ENCODE results near the gene FOXL3. TPM values are rescaled to one million over a fixed set of nuclear protein-coding genes. Genes with fewer than 3 reads are reported as not detected.

The FOXL3 gene
- total RNA-seq, 1 donor, result not detected

DNA sequence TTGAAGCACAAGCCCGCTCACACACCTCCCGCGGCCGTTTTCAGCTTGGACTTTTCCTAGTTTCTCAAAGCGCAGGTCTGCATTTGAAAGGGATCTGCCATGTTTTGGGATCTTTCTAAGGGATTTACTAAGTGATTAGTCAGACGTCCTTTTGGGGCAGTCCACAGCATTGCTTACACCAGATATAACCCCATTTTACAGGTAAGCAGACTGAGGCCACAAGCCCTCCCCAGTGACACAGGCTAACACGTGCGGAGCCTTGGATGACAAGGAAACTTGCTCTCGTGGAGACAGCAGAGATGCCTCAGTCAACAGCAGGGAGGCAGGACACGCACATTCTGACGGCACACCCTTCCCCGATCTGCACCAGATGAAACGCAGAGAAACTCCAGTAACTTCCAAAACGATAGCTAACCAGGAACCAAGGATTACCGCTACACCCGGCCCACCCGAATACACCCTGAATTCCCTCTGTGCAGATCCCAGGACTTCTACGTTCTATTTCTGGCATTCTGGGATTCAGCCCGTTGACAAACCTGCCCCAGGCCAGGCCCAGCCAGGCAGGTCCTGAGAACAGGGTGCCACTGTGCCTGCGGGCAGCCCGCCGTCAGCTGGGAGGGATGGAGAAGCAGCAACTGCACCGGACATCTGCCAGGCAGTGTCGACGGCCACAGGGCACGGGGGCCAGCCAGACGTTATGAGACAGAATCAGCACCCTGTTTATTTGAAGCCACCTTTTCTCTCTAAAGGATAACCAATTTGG lies 27.9 kb downstream of the FOXL3 start:
- no peak overlapping the region for H3K4me3 ChIP-seq (ENCODE audit: low read depth, low read length)
- TF ChIP-seq, protein P1, sequence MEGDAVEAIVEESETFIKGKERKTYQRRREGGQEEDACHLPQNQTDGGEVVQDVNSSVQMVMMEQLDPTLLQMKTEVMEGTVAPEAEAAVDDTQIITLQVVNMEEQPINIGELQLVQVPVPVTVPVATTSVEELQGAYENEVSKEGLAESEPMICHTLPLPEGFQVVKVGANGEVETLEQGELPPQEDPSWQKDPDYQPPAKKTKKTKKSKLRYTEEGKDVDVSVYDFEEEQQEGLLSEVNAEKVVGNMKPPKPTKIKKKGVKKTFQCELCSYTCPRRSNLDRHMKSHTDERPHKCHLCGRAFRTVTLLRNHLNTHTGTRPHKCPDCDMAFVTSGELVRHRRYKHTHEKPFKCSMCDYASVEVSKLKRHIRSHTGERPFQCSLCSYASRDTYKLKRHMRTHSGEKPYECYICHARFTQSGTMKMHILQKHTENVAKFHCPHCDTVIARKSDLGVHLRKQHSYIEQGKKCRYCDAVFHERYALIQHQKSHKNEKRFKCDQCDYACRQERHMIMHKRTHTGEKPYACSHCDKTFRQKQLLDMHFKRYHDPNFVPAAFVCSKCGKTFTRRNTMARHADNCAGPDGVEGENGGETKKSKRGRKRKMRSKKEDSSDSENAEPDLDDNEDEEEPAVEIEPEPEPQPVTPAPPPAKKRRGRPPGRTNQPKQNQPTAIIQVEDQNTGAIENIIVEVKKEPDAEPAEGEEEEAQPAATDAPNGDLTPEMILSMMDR (IDR thresholded peaks at IDR 0.05; ENCODE audit: insufficient read depth, low read length), result no peak
- DNase-seq (ENCODE audit: low read depth), result no peak

DNA sequence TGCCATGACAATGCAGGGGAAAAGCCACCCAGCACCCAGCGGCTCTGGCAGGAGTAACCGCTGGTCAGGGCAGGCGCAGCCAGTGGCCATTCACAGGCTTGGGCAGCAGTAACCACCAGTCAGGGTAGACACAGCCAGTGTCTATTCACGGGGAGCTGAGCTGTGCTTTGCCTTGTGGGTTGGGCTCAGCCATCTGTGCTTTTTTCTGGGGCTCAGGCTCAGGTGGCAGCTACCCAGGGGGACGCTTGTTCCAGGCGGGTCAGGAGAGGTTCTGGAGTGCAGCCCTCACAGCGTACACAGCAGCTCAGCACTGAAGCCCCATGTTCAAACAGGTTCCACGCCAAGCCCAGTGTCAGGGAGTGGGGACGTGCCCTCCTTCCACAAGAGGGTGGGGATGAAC lies 28.5 kb downstream of the FOXL3 start:
- TF ChIP-seq, protein P1 (IDR thresholded peaks at IDR 0.05; ENCODE audit: insufficient read depth, low read length), result no peak
- no peak for DNase-seq (ENCODE audit: low read depth)
- no peak overlapping the region for H3K4me3 ChIP-seq (ENCODE audit: low read depth, low read length)

DNA sequence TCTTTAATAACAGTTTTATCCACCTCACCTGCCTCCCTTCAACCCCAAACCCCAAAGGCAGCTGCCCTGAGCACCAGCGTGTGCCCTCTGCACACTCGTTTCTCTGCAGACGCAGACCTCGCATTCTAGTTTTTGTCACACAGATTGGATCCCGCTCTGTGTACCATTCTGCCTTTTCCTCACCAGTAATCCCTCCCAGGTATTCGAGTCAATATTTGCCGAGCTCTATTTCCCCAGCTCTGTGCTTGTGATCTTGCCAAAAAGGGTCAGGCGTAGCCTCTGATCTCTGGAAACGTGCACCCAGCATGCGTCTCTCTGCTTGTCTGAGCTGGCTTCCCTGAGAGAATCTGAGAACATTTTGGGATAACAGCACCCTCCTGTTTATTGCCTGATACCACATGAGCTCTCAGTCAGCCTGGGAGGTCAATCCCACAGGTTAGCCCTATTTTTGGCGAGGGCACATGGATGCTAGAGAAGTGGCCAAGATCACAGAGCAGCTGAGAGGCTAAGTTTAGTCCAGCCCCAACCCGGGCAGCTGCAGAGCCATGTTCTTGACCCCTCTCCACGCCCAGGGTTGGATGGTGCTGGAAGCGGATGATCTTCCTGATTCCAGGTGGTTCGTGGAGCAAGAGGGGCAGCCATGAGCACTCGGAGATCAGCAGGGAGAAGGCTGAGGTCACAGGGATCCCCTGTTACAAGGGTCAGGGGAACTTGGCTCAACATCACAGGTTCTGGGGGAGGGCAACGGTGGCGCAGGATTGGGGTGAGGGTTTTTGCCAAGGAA lies 29.1 kb downstream of the FOXL3 start:
- no peak for DNase-seq (ENCODE audit: low read depth)
- TF ChIP-seq, protein P1 (IDR thresholded peaks at IDR 0.05; ENCODE audit: insufficient read depth, low read length), result no peak
- no peak overlapping the region for H3K4me3 ChIP-seq (ENCODE audit: low read depth, low read length)

DNA sequence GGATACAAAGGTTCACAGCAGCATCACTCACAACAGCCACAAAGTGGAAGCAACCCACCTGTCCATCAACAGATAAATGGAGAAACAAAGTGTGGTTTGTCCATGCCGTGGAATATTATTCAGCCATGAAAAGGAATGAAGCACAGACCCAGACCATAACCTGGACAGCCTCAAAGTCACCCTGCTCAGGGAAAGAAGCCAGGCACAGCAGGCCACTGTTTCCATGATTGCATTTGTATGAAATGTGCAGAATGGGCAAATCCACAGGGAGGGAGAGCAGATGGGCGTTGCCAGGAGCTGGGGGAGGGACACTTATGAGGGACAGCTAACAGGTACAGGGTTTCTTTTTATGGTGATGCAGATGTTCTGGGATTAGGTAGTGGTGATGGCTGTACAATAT lies 30.3 kb downstream of the FOXL3 start:
- TF ChIP-seq, protein P1 (IDR thresholded peaks at IDR 0.05; ENCODE audit: insufficient read depth, low read length), result no peak
- no peak overlapping the region for H3K4me3 ChIP-seq (ENCODE audit: low read depth, low read length)
- no peak for DNase-seq (ENCODE audit: low read depth)

DNA sequence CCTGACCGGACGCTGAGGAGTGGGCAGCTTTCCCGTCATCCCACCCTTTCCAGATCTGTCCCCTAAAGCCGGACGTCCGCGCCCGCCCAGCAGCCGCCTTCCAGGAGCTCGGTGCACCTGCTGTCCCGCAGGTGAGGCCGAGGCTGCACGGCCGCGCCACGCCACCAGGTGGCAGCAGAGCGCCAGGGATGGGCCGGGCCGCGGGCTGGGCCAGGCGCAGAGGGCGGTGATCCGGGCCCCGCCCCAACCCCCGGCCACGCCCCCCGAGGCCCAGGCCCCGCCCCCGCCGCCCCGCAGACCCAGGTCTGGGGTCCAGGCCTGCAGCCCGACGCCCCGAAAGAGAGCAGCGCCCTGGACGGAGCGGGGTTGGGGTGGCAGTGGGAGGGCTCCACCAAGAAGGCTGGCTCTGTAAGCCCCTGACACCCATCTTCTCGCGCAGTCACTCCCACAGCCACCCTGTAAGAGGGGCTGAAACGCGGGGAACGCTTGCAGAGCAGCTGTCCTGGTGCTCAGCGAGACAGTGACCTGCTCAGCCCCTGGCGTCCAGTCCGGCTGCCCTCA lies 32.2 kb downstream of the FOXL3 start:
- H3K4me3 ChIP-seq (ENCODE audit: low read depth, low read length), result no peak overlapping the region
- TF ChIP-seq, protein P1 (IDR thresholded peaks at IDR 0.05; ENCODE audit: insufficient read depth, low read length), result peak; percentile 66
- DNase-seq (ENCODE audit: low read depth), result peak; percentile 17

DNA sequence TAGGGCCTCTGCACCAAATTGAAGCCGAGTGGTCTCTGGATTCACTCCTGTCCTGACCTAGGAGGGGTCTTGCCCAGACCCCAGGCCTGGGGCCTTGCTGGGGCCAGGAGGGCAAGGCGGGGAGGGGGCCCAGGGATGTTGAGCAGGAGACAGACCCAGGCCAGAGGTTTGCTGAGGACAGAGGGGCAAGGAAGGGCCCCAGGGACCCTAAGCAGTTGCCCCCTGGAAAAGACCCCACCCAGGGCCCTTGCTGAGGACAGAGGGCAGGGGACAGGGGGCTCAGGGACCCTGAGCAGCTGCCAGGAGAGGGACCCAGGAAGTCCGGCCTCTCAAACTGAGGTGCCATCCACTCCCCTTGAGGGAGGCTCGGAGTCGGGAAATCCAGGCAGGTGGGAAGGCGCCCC lies 32.7 kb downstream of the FOXL3 start:
- H3K4me3 ChIP-seq (ENCODE audit: low read depth, low read length), result no peak overlapping the region
- TF ChIP-seq, protein P1 (IDR thresholded peaks at IDR 0.05; ENCODE audit: insufficient read depth, low read length), result no peak
- no peak for DNase-seq (ENCODE audit: low read depth)
